ENCODE measurements around the gene NUMB.
"Not testable (repeated sequence)": the region's sequence is repeated elsewhere in the genome, so short reads cannot be mapped to it uniquely, and the experiment has no call there.

Gene NUMB

GRCh38 chr14:73443758-73444157 is 14.6 kb downstream of the NUMB start:
- H3K79me2 ChIP-seq (ENCODE audit: control insufficient read depth, insufficient read depth, low read length, unreplicated experiment): peaks cover 86% of the 10 kb centered on the region
- no peaks in the 10 kb centered on the region for H3K36me3 ChIP-seq (ENCODE audit: insufficient read depth, low read length)
- H3K27ac ChIP-seq (ENCODE audit: low read depth, low read length): no peak overlapping the region
- H2AFZ ChIP-seq (ENCODE audit: low read length, unreplicated experiment): no peak overlapping the region
- H3K27me3 ChIP-seq (ENCODE audit: insufficient read depth, low read length): no peaks in the 10 kb centered on the region
- H3K4me3 ChIP-seq (ENCODE audit: low read depth, low read length): no peak overlapping the region
- H3K4me1 ChIP-seq (ENCODE audit: control insufficient read depth, insufficient read depth, low read length, unreplicated experiment): peaks cover 7% of the 10 kb centered on the region

- H3K4me3 ChIP-seq (ENCODE audit: low read depth, low read length): no peak overlapping the region
- H3K79me2 ChIP-seq (ENCODE audit: control insufficient read depth, insufficient read depth, low read length, unreplicated experiment): peaks cover 87% of the 10 kb centered on the region
- no peak overlapping the region for H2AFZ ChIP-seq (ENCODE audit: low read length, unreplicated experiment)
- H3K4me1 ChIP-seq (ENCODE audit: control insufficient read depth, insufficient read depth, low read length, unreplicated experiment): peaks cover 7% of the 10 kb centered on the region
- no peak overlapping the region for H3K27ac ChIP-seq (ENCODE audit: low read depth, low read length)
- H3K36me3 ChIP-seq (ENCODE audit: insufficient read depth, low read length): no peaks in the 10 kb centered on the region
- H3K27me3 ChIP-seq (ENCODE audit: insufficient read depth, low read length): no peaks in the 10 kb centered on the region
Measured at GRCh38 chr14:73441286-73441685, 17.1 kb downstream of the NUMB start.

DNA sequence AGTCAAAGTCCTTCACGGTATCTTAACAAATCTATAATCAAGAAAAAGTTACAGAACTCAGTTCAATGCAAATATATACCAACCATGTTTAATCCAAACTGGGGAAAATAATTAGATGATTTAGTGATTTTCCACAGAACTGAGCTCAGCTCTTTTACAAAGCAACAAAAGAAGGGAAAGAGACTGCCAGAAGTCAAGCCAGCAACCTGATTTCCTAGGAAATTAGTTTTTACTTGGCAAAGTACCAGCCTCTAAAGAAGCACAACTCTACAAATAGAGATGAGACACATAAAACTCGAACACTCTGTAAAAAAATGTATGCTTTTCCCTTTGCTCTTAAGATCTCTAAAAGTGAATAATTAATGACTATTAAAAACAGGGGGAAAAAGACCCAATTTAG is 19.4 kb downstream of the NUMB start:
- Histone ChIP-seq H3K79me2 (ENCODE audit: control insufficient read depth, insufficient read depth, low read length, unreplicated experiment) (peaks cover 90% of the 10 kb centered on the region), H3K27me3 (ENCODE audit: insufficient read depth, low read length) (no peaks in the 10 kb centered on the region), H3K4me3 (ENCODE audit: low read depth, low read length) (no peak overlapping the region), H2AFZ (ENCODE audit: low read length, unreplicated experiment) (no peak overlapping the region), H3K36me3 (ENCODE audit: insufficient read depth, low read length) (no peaks in the 10 kb centered on the region), H3K27ac (ENCODE audit: low read depth, low read length) (no peak overlapping the region), H3K4me1 (ENCODE audit: control insufficient read depth, insufficient read depth, low read length, unreplicated experiment) (peaks cover 4% of the 10 kb centered on the region)

GRCh38 chr14:73437206-73437605 is 21.1 kb downstream of the NUMB start:
- Histone ChIP-seq H3K4me1 (ENCODE audit: control insufficient read depth, insufficient read depth, low read length, unreplicated experiment) (peaks cover 4% of the 10 kb centered on the region), H3K27ac (ENCODE audit: low read depth, low read length) (no peak overlapping the region), H3K27me3 (ENCODE audit: insufficient read depth, low read length) (no peaks in the 10 kb centered on the region), H2AFZ (ENCODE audit: low read length, unreplicated experiment) (no peak overlapping the region), H3K4me3 (ENCODE audit: low read depth, low read length) (no peak overlapping the region), H3K79me2 (ENCODE audit: control insufficient read depth, insufficient read depth, low read length, unreplicated experiment) (peaks cover 90% of the 10 kb centered on the region), H3K36me3 (ENCODE audit: insufficient read depth, low read length) (no peaks in the 10 kb centered on the region)

- Histone ChIP-seq H3K27ac (ENCODE audit: low read depth, low read length) (no peak overlapping the region), H2AFZ (ENCODE audit: low read length, unreplicated experiment) (no peak overlapping the region), H3K27me3 (ENCODE audit: insufficient read depth, low read length) (no peaks in the 10 kb centered on the region), H3K79me2 (ENCODE audit: control insufficient read depth, insufficient read depth, low read length, unreplicated experiment) (peaks cover 83% of the 10 kb centered on the region), H3K4me3 (ENCODE audit: low read depth, low read length) (no peak overlapping the region), H3K4me1 (ENCODE audit: control insufficient read depth, insufficient read depth, low read length, unreplicated experiment) (peaks cover 11% of the 10 kb centered on the region), H3K36me3 (ENCODE audit: insufficient read depth, low read length) (no peaks in the 10 kb centered on the region)
Measured at GRCh38 chr14:73432124-73432523, 26.2 kb downstream of the NUMB start.

GRCh38 chr14:73428353-73428824 is 30.0 kb downstream of the NUMB start:
- Histone ChIP-seq H2AFZ (ENCODE audit: low read length, unreplicated experiment) (no peak overlapping the region), H3K36me3 (ENCODE audit: insufficient read depth, low read length) (no peaks in the 10 kb centered on the region), H3K4me3 (ENCODE audit: low read depth, low read length) (no peak overlapping the region), H3K4me1 (ENCODE audit: control insufficient read depth, insufficient read depth, low read length, unreplicated experiment) (peaks cover 11% of the 10 kb centered on the region), H3K79me2 (ENCODE audit: control insufficient read depth, insufficient read depth, low read length, unreplicated experiment) (peaks cover 84% of the 10 kb centered on the region), H3K27ac (ENCODE audit: low read depth, low read length) (no peak overlapping the region), H3K27me3 (ENCODE audit: insufficient read depth, low read length) (no peaks in the 10 kb centered on the region)

DNA sequence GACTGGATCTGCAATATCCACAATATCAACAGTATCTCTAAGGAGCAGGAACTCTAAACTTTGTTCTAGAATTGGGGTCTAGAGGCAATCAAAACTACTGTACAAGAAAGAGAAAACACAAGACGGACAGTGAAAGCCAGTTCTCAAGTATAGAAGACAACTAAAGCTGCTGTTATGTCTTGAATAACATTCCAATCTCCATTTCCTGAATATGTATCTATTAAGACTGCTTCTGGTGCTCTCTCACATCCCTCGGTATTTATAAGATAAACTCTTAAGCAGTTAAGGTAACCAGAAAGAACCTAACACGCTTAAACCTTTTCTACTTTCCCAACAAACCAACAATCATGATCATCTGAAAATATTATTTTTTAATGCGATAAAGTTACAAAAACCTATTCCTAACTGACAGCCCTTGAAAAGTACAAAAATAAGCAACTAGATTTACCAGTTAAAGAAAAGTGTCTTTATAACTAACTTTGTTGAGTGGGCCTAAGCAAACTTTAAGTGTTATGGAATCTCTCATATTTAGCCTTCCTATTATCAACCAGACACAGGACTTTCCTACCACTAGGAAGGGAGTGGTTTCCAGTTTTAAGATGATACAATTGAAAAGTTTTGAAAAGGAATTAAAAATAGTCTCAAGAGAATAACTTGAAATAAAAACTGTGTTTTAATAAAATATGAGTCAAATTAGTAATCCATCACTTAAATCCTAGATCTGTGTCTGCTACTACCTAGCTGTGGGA is 30.7 kb downstream of the NUMB start:
- Histone ChIP-seq H3K4me3 (ENCODE audit: low read depth, low read length) (no peak overlapping the region), H3K27ac (ENCODE audit: low read depth, low read length) (no peak overlapping the region; the same call in 1 of the 2 replicates), H3K79me2 (ENCODE audit: control insufficient read depth, insufficient read depth, low read length, unreplicated experiment) (peaks cover 87% of the 10 kb centered on the region), H3K27me3 (ENCODE audit: insufficient read depth, low read length) (no peaks in the 10 kb centered on the region), H3K36me3 (ENCODE audit: insufficient read depth, low read length) (0 out of 2 replicates have a peak, but pooled peaks cover under 1% of the 10 kb centered on the region), H2AFZ (ENCODE audit: low read length, unreplicated experiment) (no peak overlapping the region), H3K4me1 (ENCODE audit: control insufficient read depth, insufficient read depth, low read length, unreplicated experiment) (peaks cover 11% of the 10 kb centered on the region)

DNA sequence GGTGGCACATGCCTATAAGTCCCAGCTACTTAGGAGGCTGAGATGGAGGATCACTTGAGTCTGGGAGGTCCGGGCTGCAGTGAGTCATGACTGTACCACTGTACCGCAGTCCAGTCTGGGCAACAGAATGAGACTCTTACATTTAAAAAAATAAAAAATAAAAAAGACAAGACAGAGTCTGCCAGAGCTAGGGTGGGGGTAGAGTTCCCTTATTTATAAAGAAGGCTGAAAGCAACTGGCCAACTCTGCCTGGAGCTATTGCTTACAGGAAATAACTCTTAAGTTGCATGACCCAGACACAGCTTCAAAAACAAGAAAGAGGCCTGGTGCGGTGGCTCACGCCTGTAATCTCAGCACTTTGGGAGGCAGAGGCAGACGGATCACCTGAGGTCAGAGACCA is 31.5 kb downstream of the NUMB start:
- H3K27ac ChIP-seq (ENCODE audit: low read depth, low read length): no peak overlapping the region
- H3K27me3 ChIP-seq (ENCODE audit: insufficient read depth, low read length): no peaks in the 10 kb centered on the region
- H3K36me3 ChIP-seq (ENCODE audit: insufficient read depth, low read length): 0 out of 2 replicates have a peak, but pooled peaks cover 6% of the 10 kb centered on the region
- peaks cover 11% of the 10 kb centered on the region for H3K4me1 ChIP-seq (ENCODE audit: control insufficient read depth, insufficient read depth, low read length, unreplicated experiment)
- H3K79me2 ChIP-seq (ENCODE audit: control insufficient read depth, insufficient read depth, low read length, unreplicated experiment): peaks cover 87% of the 10 kb centered on the region
- no peak overlapping the region for H2AFZ ChIP-seq (ENCODE audit: low read length, unreplicated experiment)
- no peak overlapping the region for H3K4me3 ChIP-seq (ENCODE audit: low read depth, low read length)

DNA sequence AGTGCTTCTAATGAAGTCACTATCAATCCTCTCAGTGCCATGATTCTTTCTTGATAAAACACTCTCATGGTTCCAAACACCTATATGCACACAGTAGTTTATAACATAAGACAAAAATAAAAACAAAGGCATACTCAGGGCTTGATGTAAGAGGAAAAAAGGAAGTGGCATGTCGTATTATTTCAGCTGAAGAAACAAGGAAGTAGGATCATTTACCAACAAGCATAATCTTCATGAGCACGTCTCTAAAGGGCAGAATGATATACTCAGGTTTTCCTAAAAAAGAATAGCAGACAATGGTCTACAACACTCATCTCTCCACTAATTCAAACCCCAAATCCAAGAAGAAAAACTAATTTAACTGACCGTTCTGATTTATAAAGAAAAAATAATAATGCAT is 33.9 kb downstream of the NUMB start:
- H3K4me3 ChIP-seq (ENCODE audit: low read depth, low read length): no peak overlapping the region
- peaks cover 94% of the 10 kb centered on the region for H3K79me2 ChIP-seq (ENCODE audit: control insufficient read depth, insufficient read depth, low read length, unreplicated experiment)
- peaks cover 20% of the 10 kb centered on the region; the same call in 1 of the 2 replicates for H3K36me3 ChIP-seq (ENCODE audit: insufficient read depth, low read length)
- H3K27ac ChIP-seq (ENCODE audit: low read depth, low read length): no peak overlapping the region
- H2AFZ ChIP-seq (ENCODE audit: low read length, unreplicated experiment): no peak overlapping the region
- peaks cover 11% of the 10 kb centered on the region for H3K4me1 ChIP-seq (ENCODE audit: control insufficient read depth, insufficient read depth, low read length, unreplicated experiment)
- no peaks in the 10 kb centered on the region for H3K27me3 ChIP-seq (ENCODE audit: insufficient read depth, low read length)

DNA sequence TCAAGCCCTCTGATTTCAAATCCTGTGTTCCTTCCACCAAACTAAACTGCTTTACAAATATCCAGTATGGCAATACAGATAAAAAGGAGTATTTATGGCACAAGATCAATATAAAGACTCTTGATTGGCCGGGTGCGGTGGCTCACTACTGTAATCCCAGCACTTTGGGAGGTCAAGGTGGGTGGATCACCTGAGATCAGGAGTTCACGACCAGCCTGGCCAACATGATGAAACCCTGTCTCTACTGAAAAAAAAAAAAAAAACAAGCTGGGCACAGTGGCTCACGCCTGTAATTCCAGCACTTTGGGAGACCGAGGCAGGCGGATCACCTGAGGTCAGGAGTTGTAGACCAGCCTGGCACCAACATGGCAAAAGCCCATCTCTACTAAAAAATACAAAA is 35.3 kb downstream of the NUMB start:
- not testable (repeated sequence) for H3K4me1 ChIP-seq (ENCODE audit: control insufficient read depth, insufficient read depth, low read length, unreplicated experiment); H2AFZ ChIP-seq (ENCODE audit: low read length, unreplicated experiment); H3K4me3 ChIP-seq (ENCODE audit: low read depth, low read length); H3K27ac ChIP-seq (ENCODE audit: low read depth, low read length); H3K27me3 ChIP-seq (ENCODE audit: insufficient read depth, low read length)
- Histone ChIP-seq H3K79me2 (ENCODE audit: control insufficient read depth, insufficient read depth, low read length, unreplicated experiment) (peaks cover 87% of the 10 kb centered on the region), H3K36me3 (ENCODE audit: insufficient read depth, low read length) (peaks cover 20% of the 10 kb centered on the region; the same call in 1 of the 2 replicates)

GRCh38 chr14:73422515-73422914 is 35.8 kb downstream of the NUMB start:
- Histone ChIP-seq H3K36me3 (ENCODE audit: insufficient read depth, low read length) (peaks cover 22% of the 10 kb centered on the region), H3K27ac (ENCODE audit: low read depth, low read length) (no peak overlapping the region), H3K4me3 (ENCODE audit: low read depth, low read length) (no peak overlapping the region), H3K79me2 (ENCODE audit: control insufficient read depth, insufficient read depth, low read length, unreplicated experiment) (peaks cover 87% of the 10 kb centered on the region), H3K27me3 (ENCODE audit: insufficient read depth, low read length) (no peaks in the 10 kb centered on the region), H2AFZ (ENCODE audit: low read length, unreplicated experiment) (no peak overlapping the region), H3K4me1 (ENCODE audit: control insufficient read depth, insufficient read depth, low read length, unreplicated experiment) (peaks cover 3% of the 10 kb centered on the region)
